ENCODE results near the gene NOP9. TPM values are rescaled to one million over a fixed set of nuclear protein-coding genes. Genes with fewer than 3 reads are reported as not detected.

The NOP9 gene
- total RNA-seq, 1 experiment from 2014 or later: 39.4 TPM

- TF ChIP-seq POLR2AphosphoS5 (IDR thresholded peaks at IDR 0.05; ENCODE audit: low read depth, low read length) (no peak), SP1 (IDR thresholded peaks at IDR 0.05; ENCODE audit: low read depth) (no peak)
Measured at GRCh38 chr14:24252289-24253124, 47.1 kb upstream of the NOP9 start (continued).

GRCh38 chr14:24253936-24254335 lies 45.7 kb upstream of the NOP9 start:
- H3K79me2 ChIP-seq (ENCODE audit: insufficient read depth, low read length): no peaks in the 10 kb centered on the region
- RAD21 ChIA-PET (ENCODE audit: low non-redundant PET in 1 of 2, low total read pairs in 2 of 2, uncharacterized antibody in 2 of 2, unreplicated experiment in 2 of 2): no interaction called here
- H2AFZ ChIP-seq (ENCODE audit: low read depth, low read length, poor library complexity, severe bottlenecking): no peak overlapping the region
- ATAC-seq: no peak
- CTCF ChIA-PET: no interaction called here
- TF ChIP-seq JUND (IDR thresholded peaks at IDR 0.05) (no peak), EGR1 (IDR thresholded peaks at IDR 0.05; ENCODE audit: low read depth) (no peak), MAX (IDR thresholded peaks at IDR 0.05) (no peak), TCF7L2 (IDR thresholded peaks at IDR 0.05; ENCODE audit: borderline replicate concordance, extremely low read depth, insufficient read depth, insufficient read length) (no peak), SP1 (IDR thresholded peaks at IDR 0.05; ENCODE audit: low read depth) (no peak), EZH2 (IDR thresholded peaks at IDR 0.05) (no peak), ZNF274 (IDR thresholded peaks at IDR 0.05; ENCODE audit: low read depth, low read length) (no peak), REST (IDR thresholded peaks at IDR 0.05; ENCODE audit: low read depth) (no peak), ATF3 (IDR thresholded peaks at IDR 0.05) (no peak), YY1 (IDR thresholded peaks at IDR 0.05; ENCODE audit: extremely low read depth, insufficient replicate concordance, low read depth, low read length) (no peak), SIN3A (IDR thresholded peaks at IDR 0.05; ENCODE audit: low read depth) (no peak), POLR2AphosphoS5 (IDR thresholded peaks at IDR 0.05; ENCODE audit: low read depth, low read length) (no peak), ELF1 (IDR thresholded peaks at IDR 0.05; ENCODE audit: borderline replicate concordance, low read depth) (no peak), EZH2phosphoT487 (IDR thresholded peaks at IDR 0.05; ENCODE audit: borderline replicate concordance) (no peak), ZBTB33 (IDR thresholded peaks at IDR 0.05; ENCODE audit: extremely low read depth, insufficient replicate concordance, low read length) (no peak)
- H3K4me2 ChIP-seq (ENCODE audit: low read length): no peak overlapping the region
- intact Hi-C loops (cut with micrococcal nuclease): no loop called here
- H3K36me3 ChIP-seq (ENCODE audit: control insufficient read depth in 1 of 2, insufficient read depth in 2 of 2, low read length in 2 of 2): no peaks in the 10 kb centered on the region; a peak in 1 of 4 replicates
- no peaks in the 10 kb centered on the region for H3K27me3 ChIP-seq (ENCODE audit: insufficient read depth, low read length)
- no peaks in the 10 kb centered on the region for H3K9me2 ChIP-seq (ENCODE audit: insufficient read depth)
- H4K20me1 ChIP-seq (ENCODE audit: insufficient read depth): no peaks in the 10 kb centered on the region
- no peak overlapping the region for H3K4me3 ChIP-seq (replicated peaks in 1 of 2; ENCODE audit: low read depth in 1 of 2, low read length in 2 of 2)
- POLR2A ChIA-PET: no interaction called here
- H3K9me3 ChIP-seq (ENCODE audit: control insufficient read depth in 1 of 2, insufficient read depth in 1 of 2, low read depth in 1 of 2, low read length in 2 of 2): no peaks in the 10 kb centered on the region
- no peak for DNase-seq (ENCODE audit: low read depth, low spot score)
- H3K27ac ChIP-seq (ENCODE audit: low read depth, low read length): no peak overlapping the region
- H3K4me1 ChIP-seq (ENCODE audit: control insufficient read depth in 1 of 2, insufficient read depth in 2 of 2, low read length in 2 of 2): peaks cover 4 to 8% of the 10 kb centered on the region in 2 experiments
- no TSS peak for BruUV-seq (replicated peaks)
- H3K9ac ChIP-seq (ENCODE audit: low read length): no peak overlapping the region
